Pancreas (tissue), 10 donors: Measurements from ENCODE around the gene KCNJ15. TPM values are rescaled to one million over a fixed set of nuclear protein-coding genes. Genes with fewer than 3 reads are reported as not detected.

Source experiments
- ATAC-seq, 4 donors: fragments of 200-7000 bp; cut with Tn5 transposase; one replicate each; pipeline versions ENCODE4 v1.8.0 to v1.9.1; 2020; ENCODE audit warnings: mild to moderate bottlenecking in 4 of 4, moderate library complexity in 4 of 4
- DNase-seq, 6 donors: peaks; one replicate each; pipeline ENCODE4 v3.0.0-alpha.2; 2020
- FAIRE-seq: peaks from 2 replicates; lab custom pipeline; 2012; peaks lifted over from hg19 to GRCh38; lab: Jason Lieb, UNC
- H3K27ac ChIP-seq, 4 donors: fragments of 200-600 bp; sonication (generic); 1 replicate in 3 of 4; 2 replicates in 1 of 4; pipeline versions ENCODE4 v1.5.0 to v1.8.0; 2020
- H3K27me3 ChIP-seq, 4 donors: fragments of 200-600 bp; one replicate each; pipeline ENCODE4 v1.8.0; 2021
- H3K36me3 ChIP-seq, 3 donors: fragments of 200-600 bp; sonication (generic) in 1 of 3; one replicate each; pipeline versions ENCODE4 v1.5.0 to v1.8.0; 2020 to 2021
- H3K4me1 ChIP-seq, 3 donors: fragments of 200-600 bp; one replicate each; pipeline ENCODE4 v1.8.0; 2021
- H3K4me3 ChIP-seq, 4 donors: fragments of 200-600 bp; sonication (generic) in 2 of 4; one replicate each; pipeline versions ENCODE4 v1.5.0 to v1.8.0; 2020 to 2021
- H3K9me3 ChIP-seq, 4 donors: fragments of 200-600 bp; one replicate each; pipeline ENCODE4 v1.8.0; 2021
- CTCF ChIP-seq, 4 donors: fragments of 200-600 bp; sonication (generic) in 3 of 4; IDR thresholded peaks; one replicate each; pipeline versions ENCODE4 v1.5.0 to v1.8.0; 2021; ENCODE audit warnings: antibody characterized with exemption in 4 of 4
- WGBS, 2 donors: extraction: QIAGEN DNeasy Blood & Tissue Kit; methylation state at CpG; one replicate each; pipeline ENCODE4 v1.1.7; 2013; 5-methylcytosine and 5-hydroxymethylcytosine counted together
- intact Hi-C, 3 donors: fragments of 100-400 bp; cut with DNase I; formaldehyde crosslinking; loops; one replicate each; pipeline versions ENCODE4 v1.11.1 to v1.14.2; 2022
- polyA plus RNA-seq, 2 donors: library from polyadenylated mRNA; stranded (reverse); fragments of 200-250 nt; gene quantifications; one replicate each; pipeline ENCODE4 v1.2.3, GENCODE V29; 2013
- total RNA-seq, 6 donors: library from RNA; stranded (reverse); fragmentation: NEBNext Ultra II Directional in 4 of 6; extraction: Animal tissue kit (Norgen Biotek cat#: 25700) in 4 of 6; gene quantifications; one replicate each; pipeline versions ENCODE4 v1.2.1 to v1.2.4, GENCODE V29; 2021 to 2023
- donor health status: healthy with polysubstance abuse.
- donor health status: DM: no; HTN: no; CAD: no; lungs with moderate emphysema.
- donor health status: DM: no; HTN: no; CAD: no.
- donor health status: control.
- donor health status: control.
- donor health status: Bipolar disorder and iron deficiency.
- donor health status: DM: yes; HTN: yes; CAD: no.
- donor health status: DM: no; HTN: no; CAD: no.
- donor health status: DM: no; HTN: no; CAD: no.
- donor health status: DM: yes; HTN: yes; CAD: no.

The KCNJ15 gene
- total and polyA plus RNA-seq, 8 donors = 16.9 to 48.7 (median 31.0) TPM

DNA sequence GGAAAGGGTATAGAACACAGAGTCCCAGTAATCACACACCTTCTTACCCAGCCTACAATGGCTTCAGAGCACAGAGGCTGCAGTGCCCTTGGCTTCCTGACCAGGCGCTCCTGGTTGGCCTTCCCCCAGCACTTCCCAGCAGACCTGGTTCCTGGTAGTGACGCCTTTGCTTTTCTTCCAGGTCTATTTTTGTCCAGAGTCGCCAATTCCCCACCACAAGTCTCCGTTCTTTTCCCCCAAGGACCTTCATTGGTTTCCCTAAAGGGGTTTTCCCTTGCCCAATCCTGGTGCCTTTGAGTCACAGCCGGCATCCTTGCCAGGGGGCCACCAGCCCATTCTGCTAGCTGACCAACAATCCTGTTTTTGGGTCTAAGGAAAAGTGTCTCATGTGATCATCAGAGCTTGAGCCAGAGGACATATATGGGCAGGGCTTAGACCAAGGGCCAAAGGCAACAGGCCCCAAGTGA is 84.8 kb downstream of the KCNJ15 start:
- FAIRE-seq (no peak), DNase-seq (peak in 3 of 6 donors; percentile 14 to 71 (median 63)), ATAC-seq (peak in 2 of 4 donors; percentile 53 to 69)
- peaks cover 12 to 26% (median 13%) of the 10 kb centered on the region in 3 donors for H3K4me1 ChIP-seq
- WGBS, 2 donors = 81% methylated on average over 5 of the region's 5 CpGs
- TF ChIP-seq CTCF (IDR thresholded peaks at IDR 0.05) = no peak
- no peaks in the 10 kb centered on the region for H3K9me3 ChIP-seq
- no peaks in the 10 kb centered on the region for H3K27me3 ChIP-seq
- intact Hi-C loops = no loop called here
- no peak overlapping the region for H3K4me3 ChIP-seq
- H3K27ac ChIP-seq = peak overlapping the region in 2 of 4 donors; percentile 9 to 46
- no peaks in the 10 kb centered on the region for H3K36me3 ChIP-seq

GRCh38 chr21:38342739-38343138 is 85.9 kb downstream of the KCNJ15 start:
- ATAC-seq (peak in 1 of 4 donors; percentile 7), FAIRE-seq (no peak), DNase-seq (no peak)
- 65 to 83% methylated on average over 1 of the region's 1 CpG for WGBS, 2 donors
- Histone ChIP-seq H3K36me3 (no peaks in the 10 kb centered on the region), H3K27ac (peak overlapping the region in 1 of 4 donors; percentile 63), H3K4me1 (peaks cover 12 to 26% (median 13%) of the 10 kb centered on the region in 3 donors), H3K4me3 (no peak overlapping the region), H3K9me3 (no peaks in the 10 kb centered on the region), H3K27me3 (no peaks in the 10 kb centered on the region)
- TF ChIP-seq CTCF (IDR thresholded peaks at IDR 0.05) = no peak
- intact Hi-C loops = no loop called here

DNA sequence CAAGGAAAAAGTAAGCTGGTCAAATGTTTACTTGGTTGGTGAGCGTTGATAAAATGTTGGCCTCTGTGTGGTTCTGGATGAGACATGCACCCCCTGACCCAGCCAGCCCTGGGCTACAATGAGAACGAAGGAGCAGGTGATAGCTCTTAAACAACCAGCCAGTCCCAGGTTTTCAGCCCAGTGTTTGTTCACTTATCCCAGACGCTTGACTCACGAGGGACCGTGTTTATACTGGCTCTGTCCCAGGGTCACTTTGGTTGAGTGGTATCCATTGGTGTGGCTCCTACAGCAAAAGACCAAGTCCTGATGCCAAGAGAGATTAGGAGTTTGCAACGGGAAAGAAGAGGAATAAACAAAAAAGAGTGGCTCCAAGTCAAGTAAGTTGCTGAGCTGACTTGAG is 86.9 kb downstream of the KCNJ15 start:
- DNase-seq = peak in 4 of 6 donors; percentile 67 to 88 (median 77)
- 11% methylated on average over 6 of the region's 6 CpGs for WGBS, 2 donors
- Histone ChIP-seq H3K36me3 (no peaks in the 10 kb centered on the region), H3K9me3 (no peaks in the 10 kb centered on the region), H3K27me3 (no peaks in the 10 kb centered on the region), H3K27ac (peak overlapping the region in 2 of 4 donors; percentile 63 to 67), H3K4me1 (peaks cover 12 to 26% (median 13%) of the 10 kb centered on the region in 3 donors), H3K4me3 (no peak overlapping the region)
- peak; percentile 90 to 97 (median 94) for ATAC-seq
- no peak for FAIRE-seq
- intact Hi-C loops = no loop called here
- TF ChIP-seq CTCF (IDR thresholded peaks at IDR 0.05) = no peak

- no peak overlapping the region for H3K27ac ChIP-seq
Measured at GRCh38 chr21:38346286-38346685, 89.5 kb downstream of the KCNJ15 start.

More at GRCh38 chr21:38346286-38346685, 89.5 kb downstream of the KCNJ15 start:
- Histone ChIP-seq H3K27me3 (no peaks in the 10 kb centered on the region), H3K4me1 (peaks cover 12 to 26% (median 13%) of the 10 kb centered on the region in 3 donors), H3K36me3 (no peaks in the 10 kb centered on the region), H3K4me3 (no peak overlapping the region), H3K9me3 (no peaks in the 10 kb centered on the region)
- ATAC-seq (no peak), DNase-seq (no peak), FAIRE-seq (no peak)
- intact Hi-C loops = no loop called here
- TF ChIP-seq CTCF (IDR thresholded peaks at IDR 0.05) = no peak
- 80 to 85% methylated on average over 5 of the region's 5 CpGs for WGBS, 2 donors
